Ovary (tissue), 3 donors: ENCODE data around the gene MORN1.

Experiments
- CTCF ChIP-seq, 3 donors: fragments of 450-650 bp in 2 of 3; fragments of 200-600 bp in 1 of 3; IDR thresholded peaks; one replicate each; pipeline versions ENCODE4 v1.5.1 to v1.8.0; 2016 to 2022; ENCODE audit warnings: antibody characterized with exemption in 3 of 3, mild to moderate bottlenecking in 1 of 3
- POLR2A ChIP-seq: fragments of 450-650 bp; IDR thresholded peaks from one replicate; pipeline ENCODE4 v1.6.1; 2017; ENCODE audit warnings: antibody characterized with exemption, mild to moderate bottlenecking, moderate library complexity
- donor health status: DM: no; HTN: no; CAD: no.

GRCh38 chr1:2439369-2439768 lies 48.0 kb upstream of the MORN1 start:
- TF ChIP-seq CTCF (IDR thresholded peaks at IDR 0.05) (no peak), POLR2A (no peak)
